ENCODE measurements around the gene MGAT2. TPM values are rescaled to one million over a fixed set of nuclear protein-coding genes. Genes with fewer than 3 reads are reported as not detected.
"Not testable (repeated sequence)": the region's sequence is repeated elsewhere in the genome, so short reads cannot be mapped to it uniquely, and the experiment has no call there.

Gene MGAT2
- total RNA-seq, 1 experiment from 2014 or later, result 35.5 TPM

- no peak for DNase-seq (ENCODE audit: low spot score)
Measured at GRCh38 chr14:49653508-49653907, 32.9 kb downstream of the MGAT2 start.

- DNase-seq (ENCODE audit: low spot score), result no peak
Measured at GRCh38 chr14:49654511-49654910, 33.9 kb downstream of the MGAT2 start.

- DNase-seq (ENCODE audit: low spot score), result not testable (repeated sequence)
Measured at GRCh38 chr14:49657500-49657899, 36.9 kb downstream of the MGAT2 start.

- DNase-seq (ENCODE audit: low spot score), result no peak
Measured at GRCh38 chr14:49659526-49660455, 39.2 kb downstream of the MGAT2 start.

GRCh38 chr14:49670475-49670874 lies 49.9 kb downstream of the MGAT2 start:
- no peak for DNase-seq (ENCODE audit: low spot score)

Small RNA genes lying within 50 kb of the gene (small RNA-seq; reads per million reads assigned to genes)
- gene AL139099.3 (not detected), gene AL139099.4 (not detected), gene RF00019 (not detected)

Other genes starting within 250 kb of the MGAT2 start
- gene RPS29, start 34.4 kb upstream of the MGAT2 start, total RNA-seq (2014; rRNA removed; shearing (Covaris generic)), result 1,194 and 1,378 TPM in 2 replicates
- 26.4 and 28.6 TPM in 2 replicates for gene LRR1, start 21.9 kb upstream of the MGAT2 start, total RNA-seq (2014; rRNA removed; shearing (Covaris generic))
- 114 and 130 TPM in 2 replicates for gene RPL36AL, start 173 bp upstream of the MGAT2 start, total RNA-seq (2014; rRNA removed; shearing (Covaris generic))
- 23.0 and 24.9 TPM in 2 replicates for gene DNAAF2, start 14.4 kb downstream of the MGAT2 start, total RNA-seq (2014; rRNA removed; shearing (Covaris generic))
- gene POLE2, start 67.4 kb downstream of the MGAT2 start, total RNA-seq (2014; rRNA removed; shearing (Covaris generic)), result 10.3 and 14.8 TPM in 2 replicates
- gene KLHDC1, start 72.3 kb downstream of the MGAT2 start, total RNA-seq (2014; rRNA removed; shearing (Covaris generic)), result not detected in 2 replicates
- 61.8 and 67.8 TPM in 2 replicates for gene KLHDC2, start 147.4 kb downstream of the MGAT2 start, total RNA-seq (2014; rRNA removed; shearing (Covaris generic))
- 12.4 and 20.0 TPM in 2 replicates for gene NEMF, start 232.0 kb downstream of the MGAT2 start, total RNA-seq (2014; rRNA removed; shearing (Covaris generic))